T1000 (cell line): ENCODE measurements around the gene TRAK1.

Source experiments
- DNase-seq: peaks from one replicate; lab custom pipeline; 2025; ENCODE audit warnings: mixed read lengths; lab: John Stamatoyannopoulos, UW

The TRAK1 gene

GRCh38 chr3:42246091-42246490, 154.9 kb downstream of the TRAK1 start:
- no peak for DNase-seq

- DNase-seq: peak; percentile 36
These were observed 156.4 kb downstream of the TRAK1 start for GRCh38 chr3:42247576-42248027.

- no peak for DNase-seq
These were observed 159.6 kb downstream of the TRAK1 start for GRCh38 chr3:42250761-42251160.

- DNase-seq: no peak
These were observed 163.4 kb downstream of the TRAK1 start for GRCh38 chr3:42254566-42254965.

DNA sequence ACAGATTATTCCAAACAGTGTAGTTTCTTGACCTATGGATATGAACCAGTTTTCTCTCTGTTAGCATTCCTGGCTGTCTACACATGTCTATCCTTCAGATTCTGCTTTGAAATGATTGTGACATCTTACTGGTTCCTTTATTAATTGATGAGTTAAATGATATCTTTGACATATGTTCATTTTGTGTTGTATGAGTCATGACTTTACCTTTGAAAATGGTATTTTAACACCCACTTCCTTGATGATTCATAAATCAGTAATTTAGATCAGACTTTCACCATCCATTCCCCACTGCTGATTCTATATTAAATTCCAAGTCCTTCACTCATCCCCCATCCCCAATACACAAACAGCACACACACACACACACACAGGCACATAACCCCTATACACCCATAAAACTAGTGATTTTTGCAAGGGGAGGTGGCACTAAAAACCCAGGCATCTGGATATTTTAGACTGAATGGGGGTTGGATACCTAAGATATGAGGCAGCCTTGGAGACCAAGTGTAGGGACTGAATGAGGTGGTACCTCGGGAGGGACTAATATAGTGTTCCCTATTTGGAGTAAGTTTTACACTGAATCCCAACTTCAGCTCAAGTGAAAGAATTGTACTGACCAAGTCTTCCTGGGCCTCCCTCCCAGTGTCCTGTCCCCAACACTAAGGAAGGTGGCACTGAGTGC, 165.1 kb downstream of the TRAK1 start:
- peak; percentile 12 for DNase-seq

GRCh38 chr3:42257007-42257406, 165.8 kb downstream of the TRAK1 start:
- no peak for DNase-seq

- peak; percentile 79 for DNase-seq
These were observed 171.4 kb downstream of the TRAK1 start for GRCh38 chr3:42262525-42262924.

GRCh38 chr3:42263354-42264346, 172.5 kb downstream of the TRAK1 start:
- no peak for DNase-seq

DNA sequence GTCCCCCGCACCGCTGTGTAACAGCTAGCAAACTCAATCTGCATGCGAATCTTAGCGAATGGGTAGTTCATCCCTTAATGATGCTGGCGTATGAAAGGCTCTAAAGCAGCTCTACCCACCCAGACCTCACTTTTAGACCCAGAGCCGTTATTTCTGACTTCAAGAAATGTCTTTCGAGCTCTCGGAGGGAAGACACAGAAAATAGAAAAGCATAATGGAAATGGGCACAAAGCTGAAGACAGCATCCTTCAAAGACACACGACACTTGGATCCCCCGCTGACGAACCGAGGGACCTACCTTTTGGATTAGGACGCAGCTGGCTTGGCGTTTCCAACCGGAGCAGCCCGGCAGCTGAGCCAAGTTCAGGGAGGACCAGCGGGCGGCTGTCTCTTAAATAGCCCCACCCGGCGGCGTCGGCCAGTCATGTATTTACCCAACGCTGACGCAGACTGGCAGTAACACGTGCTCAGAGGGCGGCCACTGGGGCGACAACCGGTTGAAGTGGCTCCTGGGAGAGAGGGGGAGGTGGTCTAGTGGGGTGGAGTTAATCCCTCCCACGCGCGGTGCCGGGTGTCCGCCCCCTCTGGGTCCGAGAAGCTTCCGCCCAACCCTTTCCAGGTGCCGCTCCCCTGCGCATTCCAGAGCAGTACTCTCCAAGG, 173.4 kb downstream of the TRAK1 start:
- DNase-seq: no peak

GRCh38 chr3:42265059-42265991, 174.2 kb downstream of the TRAK1 start:
- DNase-seq: no peak

DNA sequence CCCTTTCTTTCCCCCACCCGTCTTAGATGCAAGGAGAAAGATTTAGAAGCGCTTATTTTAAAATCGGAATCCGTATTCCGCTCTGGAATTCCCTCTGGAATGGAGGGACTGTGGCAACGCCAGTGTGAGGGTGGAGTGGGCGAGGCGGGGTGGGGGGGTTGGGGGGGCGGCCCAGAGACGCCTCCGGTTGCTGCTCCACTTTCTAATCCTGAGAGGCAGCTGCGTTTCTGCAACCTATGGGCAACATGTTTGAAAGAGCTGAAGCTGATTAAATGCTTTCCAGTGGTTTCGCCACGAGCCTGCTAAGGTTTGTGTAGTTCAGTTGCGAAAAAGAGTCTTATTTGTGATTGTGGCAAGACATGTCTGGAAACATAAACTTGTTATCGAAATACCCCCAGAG, 174.9 kb downstream of the TRAK1 start, which contains the start of gene CCK:
TSS of gene CCK (minus strand) at position 101 of the 400 bp plus-strand sequence. CDS start 2,555 bp downstream, outside the sequence.
- no peak for DNase-seq

DNA sequence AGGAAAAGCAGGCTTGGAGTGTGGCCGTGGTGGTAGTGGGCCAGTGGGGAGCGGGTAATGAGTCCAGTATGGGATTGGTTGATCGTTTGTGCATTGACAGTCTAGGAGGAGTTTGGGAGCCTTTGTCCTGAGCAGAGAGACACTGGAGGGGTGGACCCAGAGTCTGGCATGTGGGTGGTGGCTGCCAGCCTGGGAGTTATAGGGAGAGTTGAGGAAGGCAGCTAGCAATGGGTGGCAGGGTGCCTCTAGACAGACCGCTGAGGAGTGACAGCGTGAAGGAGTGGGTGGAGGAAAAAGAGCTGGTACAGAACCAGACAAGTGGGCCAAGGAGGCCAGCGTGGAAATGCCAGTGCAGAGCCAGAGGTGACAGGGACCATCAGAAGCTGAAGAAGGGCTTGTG, 176.7 kb downstream of the TRAK1 start:
- DNase-seq: no peak

DNA sequence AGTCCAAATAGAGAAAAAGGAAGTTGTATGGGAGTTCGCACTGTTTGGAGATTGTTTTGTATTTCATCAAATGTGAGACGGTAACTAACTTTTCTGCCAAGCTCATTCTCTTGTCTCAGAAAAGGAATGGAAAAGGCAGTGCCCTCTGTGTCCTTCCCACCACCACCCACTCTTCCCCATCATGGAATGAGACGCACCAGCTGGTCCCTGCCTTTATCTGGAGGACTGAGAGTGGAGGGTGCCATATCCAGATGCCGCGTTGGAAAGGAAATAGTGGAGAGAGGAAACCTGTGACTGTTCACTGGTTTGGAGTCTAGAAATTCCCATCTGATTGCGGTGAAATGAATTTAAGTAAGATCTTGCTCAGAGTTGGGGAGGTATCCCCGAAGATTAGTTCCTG, 178.5 kb downstream of the TRAK1 start:
- DNase-seq: no peak

DNA sequence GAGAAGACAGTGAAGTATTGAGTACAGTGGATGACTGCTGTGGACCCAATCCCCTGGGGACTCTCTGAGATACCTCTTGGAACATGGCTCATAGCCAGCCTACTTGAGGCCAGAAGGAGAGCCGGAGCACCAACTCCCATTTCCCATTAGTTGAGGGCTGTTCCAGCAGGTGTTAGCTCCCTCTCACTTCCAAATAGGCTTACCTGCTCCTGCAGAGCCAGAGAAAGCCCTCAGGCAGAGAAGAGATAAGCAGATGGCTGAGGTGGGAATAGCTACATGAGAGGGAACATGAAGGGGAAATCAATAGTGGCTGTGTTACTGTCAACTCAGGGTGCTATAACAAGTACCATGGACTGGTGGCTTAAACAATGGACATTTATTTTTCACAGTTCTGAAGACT, 179.4 kb downstream of the TRAK1 start:
- DNase-seq: no peak

GRCh38 chr3:42271786-42272185, 180.6 kb downstream of the TRAK1 start:
- DNase-seq: no peak

GRCh38 chr3:42273361-42273760, 182.2 kb downstream of the TRAK1 start:
- no peak for DNase-seq

DNA sequence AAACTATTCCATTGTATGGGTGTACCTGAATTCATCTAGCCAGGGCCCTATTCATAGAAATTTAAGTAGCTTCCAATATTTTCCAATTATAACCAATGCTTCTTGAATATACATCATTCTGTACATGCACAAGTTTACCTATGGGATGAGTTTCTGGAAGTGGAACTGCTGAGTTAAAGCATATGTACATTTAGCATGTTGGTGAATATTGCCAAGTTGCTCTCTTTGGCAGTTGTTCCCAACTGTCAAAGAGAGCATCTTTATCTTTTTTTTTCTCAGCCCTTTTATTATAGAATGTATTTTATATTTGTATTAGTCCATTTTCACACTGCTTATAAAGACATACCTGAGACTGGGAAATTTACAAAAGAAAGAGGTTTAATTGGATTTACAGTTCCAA, 183.1 kb downstream of the TRAK1 start:
- DNase-seq: no peak

DNA sequence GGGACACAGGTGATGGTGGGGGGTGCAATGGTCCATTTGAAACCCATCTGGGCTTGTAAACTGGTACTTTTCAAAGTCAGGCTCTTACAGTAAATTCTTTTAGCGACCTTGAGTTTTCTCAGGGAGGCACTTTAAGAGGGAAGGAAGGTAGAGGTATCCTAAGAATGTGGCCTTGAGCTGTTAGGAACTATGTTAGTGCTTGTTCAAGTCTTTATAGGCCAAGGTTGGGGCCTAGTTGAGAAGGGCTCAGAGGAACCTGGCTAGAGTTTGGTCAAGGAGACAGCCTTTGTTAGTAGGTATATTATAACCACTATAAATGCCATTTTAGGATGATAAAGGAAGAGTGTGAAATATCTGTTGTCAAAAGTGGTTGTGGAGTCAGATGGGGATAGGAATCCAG, 184.1 kb downstream of the TRAK1 start:
- no peak for DNase-seq
